ENCODE measurements around the gene GRM4.

- TF ChIP-seq ELF1 (IDR thresholded peaks at IDR 0.05) (no peak), CTCF (IDR thresholded peaks at IDR 0.05) (no peak), TCF12 (IDR thresholded peaks at IDR 0.05) (no peak), MAX (IDR thresholded peaks at IDR 0.05; ENCODE audit: low read depth) (no peak), GATA2 (CRISPR knock-in tag; IDR thresholded peaks at IDR 0.05) (no peak), EZH2phosphoT487 (IDR thresholded peaks at IDR 0.05; ENCODE audit: borderline replicate concordance, low read depth) (no peak), FOXJ3 (CRISPR knock-in tag; IDR thresholded peaks at IDR 0.05) (no peak)
These were observed 80.2 kb downstream of the GRM4 start for GRCh38 chr6:34065466-34066217.

All from SK-N-SH (cell line).